PC-3 (cell line): ENCODE data around the gene PIANP.

Source experiments
- EZH2 ChIP-seq: fragments of 300-600 bp; sonication (generic); IDR thresholded peaks from one replicate; pipeline ENCODE4 v1.6.1; 2017; ENCODE audit warnings: antibody characterized with exemption, mild to moderate bottlenecking, low read length; ENCODE audit not compliant: unreplicated experiment
- EZH2phosphoT487 ChIP-seq: fragments of 300-600 bp; sonication (generic); IDR thresholded peaks from 2 replicates; pipeline ENCODE4 v1.6.1; 2018; ENCODE audit warnings: mild to moderate bottlenecking, antibody characterized with exemption, low read length, borderline replicate concordance
- TF ChIP-seq, protein P1 (sequence below): fragments of 300-600 bp; sonication (generic); conservative IDR thresholded peaks from 2 replicates; pipeline ENCODE4 v1.5.1; 2017; ENCODE audit warnings: antibody characterized with exemption, low read depth, mild to moderate bottlenecking, low read length

DNA sequence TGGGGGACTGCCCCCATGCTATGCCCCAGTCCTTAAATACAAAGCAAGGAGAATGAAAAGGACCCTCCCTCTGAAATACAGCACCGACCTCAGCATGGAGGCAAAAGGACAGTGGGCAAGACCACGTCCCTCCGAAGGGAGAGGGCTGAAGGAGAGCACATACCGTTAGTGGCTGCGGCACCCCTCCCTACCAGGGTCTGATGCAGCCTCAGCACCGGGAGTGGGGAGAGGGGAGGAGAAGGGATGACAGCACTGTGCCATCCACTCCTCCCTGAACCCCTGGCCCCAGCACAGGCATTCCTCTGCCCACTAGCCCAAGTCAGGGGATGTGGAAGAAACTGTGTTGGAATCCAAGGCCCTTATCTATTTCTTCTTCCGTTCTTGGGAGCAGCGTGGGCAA, 49.8 kb downstream of the PIANP start:
- TF ChIP-seq, protein P1, sequence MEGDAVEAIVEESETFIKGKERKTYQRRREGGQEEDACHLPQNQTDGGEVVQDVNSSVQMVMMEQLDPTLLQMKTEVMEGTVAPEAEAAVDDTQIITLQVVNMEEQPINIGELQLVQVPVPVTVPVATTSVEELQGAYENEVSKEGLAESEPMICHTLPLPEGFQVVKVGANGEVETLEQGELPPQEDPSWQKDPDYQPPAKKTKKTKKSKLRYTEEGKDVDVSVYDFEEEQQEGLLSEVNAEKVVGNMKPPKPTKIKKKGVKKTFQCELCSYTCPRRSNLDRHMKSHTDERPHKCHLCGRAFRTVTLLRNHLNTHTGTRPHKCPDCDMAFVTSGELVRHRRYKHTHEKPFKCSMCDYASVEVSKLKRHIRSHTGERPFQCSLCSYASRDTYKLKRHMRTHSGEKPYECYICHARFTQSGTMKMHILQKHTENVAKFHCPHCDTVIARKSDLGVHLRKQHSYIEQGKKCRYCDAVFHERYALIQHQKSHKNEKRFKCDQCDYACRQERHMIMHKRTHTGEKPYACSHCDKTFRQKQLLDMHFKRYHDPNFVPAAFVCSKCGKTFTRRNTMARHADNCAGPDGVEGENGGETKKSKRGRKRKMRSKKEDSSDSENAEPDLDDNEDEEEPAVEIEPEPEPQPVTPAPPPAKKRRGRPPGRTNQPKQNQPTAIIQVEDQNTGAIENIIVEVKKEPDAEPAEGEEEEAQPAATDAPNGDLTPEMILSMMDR = no peak
- TF ChIP-seq EZH2 = no peak
- no peak for TF ChIP-seq EZH2phosphoT487
